GM13977 (cell line): ENCODE measurements around the gene CCDC187.

ENCODE experiments used
- DNase-seq: peaks from one replicate; pipeline ENCODE4 v3.0.0; 2012; ENCODE audit warnings: low spot score
- CTCF ChIP-seq: IDR thresholded peaks from 2 replicates; pipeline ENCODE4 v1.5.1; 2012; ENCODE audit warnings: mild to moderate bottlenecking, control low read depth; ENCODE audit not compliant: insufficient read depth; ENCODE audit errors: extremely low read depth, missing control alignments
- in situ Hi-C: fragments of 300-500 bp; cut with MboI; formaldehyde crosslinking; loops from one replicate; pipeline ENCODE4 v1.12.0; 2022; ENCODE audit warnings: low sequenced_read_pairs, low pct_unique_long_range_greater_than_20kb, mixed read lengths, inconsistent platforms; ENCODE audit not compliant: unreplicated experiment

CCDC187 gene

GRCh38 chr9:136284951-136285350 is 18.9 kb downstream of the CCDC187 start:
- no peak for DNase-seq
- no peak for TF ChIP-seq CTCF
- in situ Hi-C loops = no loop called here

- in situ Hi-C loops = no loop called here
- no peak for TF ChIP-seq CTCF
Observed at GRCh38 chr9:136284311-136284710, 19.6 kb downstream of the CCDC187 start.

GRCh38 chr9:136283291-136284235 is 20.3 kb downstream of the CCDC187 start:
- peak; percentile 96 for TF ChIP-seq CTCF
- peak; percentile 94 for DNase-seq
- in situ Hi-C loops = no loop called here

More at GRCh38 chr9:136284311-136284710, 19.6 kb downstream of the CCDC187 start:
- no peak for DNase-seq

- TF ChIP-seq CTCF = no peak
- DNase-seq = no peak
- in situ Hi-C loops = no loop called here
Observed at GRCh38 chr9:136282272-136282861, 21.5 kb downstream of the CCDC187 start.

GRCh38 chr9:136281421-136282271 is 22.2 kb downstream of the CCDC187 start:
- no peak for DNase-seq
- no peak for TF ChIP-seq CTCF
- in situ Hi-C loops = no loop called here
